HG03520 (cell line): Measurements from ENCODE around the gene SH3BP2.

ENCODE experiments used
- ATAC-seq: cut with Tn5 transposase; IDR thresholded peaks from one replicate; pipeline ENCODE4 v1.9.1; 2021; ENCODE audit warnings: mild to moderate bottlenecking, moderate library complexity; ENCODE audit not compliant: unreplicated experiment

Gene SH3BP2

DNA sequence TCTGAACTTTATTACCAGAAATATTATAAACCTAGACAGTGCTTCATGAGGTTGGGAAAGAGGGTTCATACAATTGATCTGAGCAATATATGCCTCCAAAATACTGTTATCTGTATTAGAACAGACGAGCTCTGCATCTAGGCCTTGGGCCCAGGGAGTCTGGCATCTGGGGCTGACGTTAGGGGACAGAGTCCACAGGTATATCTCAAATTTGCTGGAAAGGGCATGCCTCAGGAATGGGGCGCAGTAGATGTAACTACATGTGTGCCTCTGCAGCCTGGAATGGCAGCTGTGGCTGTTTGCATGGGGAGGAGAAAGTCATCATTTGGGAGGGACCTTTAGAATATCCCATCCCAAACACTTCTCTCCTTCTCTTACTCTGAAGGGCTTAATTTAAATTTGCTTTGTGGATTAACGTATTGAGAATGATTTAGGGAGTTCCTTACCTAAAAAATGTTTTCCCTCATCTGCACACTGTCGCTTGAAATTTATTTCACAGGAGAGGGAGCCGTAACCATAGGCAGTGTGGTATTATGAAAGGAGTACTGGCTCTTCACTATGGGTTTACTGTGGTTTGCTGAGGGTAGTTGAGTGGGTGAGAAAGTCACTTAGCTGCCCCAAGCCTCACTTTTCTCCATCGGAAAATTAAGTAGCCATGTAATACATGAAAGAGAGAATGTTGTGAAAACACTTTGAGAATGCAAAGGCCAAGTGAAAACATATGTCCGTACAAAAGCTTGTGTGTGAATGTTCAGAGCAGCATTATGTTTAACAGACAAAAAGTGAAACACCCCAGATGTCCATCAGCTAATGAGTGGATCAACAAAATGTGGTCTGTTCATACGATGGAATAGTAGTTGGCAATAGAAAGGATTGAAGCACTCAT lies 56.6 kb downstream of the SH3BP2 start:
- no peak for ATAC-seq

DNA sequence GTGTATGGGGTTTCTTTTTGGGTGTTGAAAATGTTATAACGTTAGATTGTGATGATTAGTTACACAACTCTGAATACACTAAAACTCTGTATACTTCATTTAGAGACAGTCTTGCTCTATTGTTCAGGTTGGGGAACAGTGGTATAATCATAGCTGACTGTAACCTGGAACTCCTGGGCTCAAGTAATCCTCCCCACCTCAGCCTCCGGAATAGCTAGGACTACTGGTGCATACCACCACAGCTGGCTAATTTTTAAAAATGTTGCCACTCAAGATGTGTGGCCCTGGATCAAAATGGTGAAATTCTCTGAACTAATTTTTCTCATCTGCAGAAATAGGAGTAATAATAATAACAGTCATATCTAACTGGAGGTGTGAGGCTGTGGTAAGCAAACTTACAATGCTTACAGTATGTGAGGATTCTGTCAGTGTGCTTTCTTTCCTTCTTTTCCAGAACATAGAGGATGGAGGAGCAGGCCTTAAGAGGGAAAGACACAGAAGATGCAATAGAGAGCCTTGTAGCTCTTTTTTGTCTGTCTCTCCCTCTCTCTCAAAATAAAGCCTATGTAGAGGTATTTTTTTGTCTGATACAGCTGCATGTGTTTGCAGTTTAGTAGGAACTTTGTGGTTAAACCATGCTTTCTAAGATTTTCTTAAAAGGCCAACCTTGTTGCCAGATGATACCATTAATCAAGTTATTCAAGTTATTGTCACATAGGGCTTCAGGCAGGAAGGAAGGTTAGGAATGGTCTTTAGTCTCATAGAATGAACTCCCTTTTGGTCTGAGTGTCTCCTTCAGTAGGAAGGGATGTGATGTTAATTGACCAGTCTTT lies 58.3 kb downstream of the SH3BP2 start:
- no peak for ATAC-seq

DNA sequence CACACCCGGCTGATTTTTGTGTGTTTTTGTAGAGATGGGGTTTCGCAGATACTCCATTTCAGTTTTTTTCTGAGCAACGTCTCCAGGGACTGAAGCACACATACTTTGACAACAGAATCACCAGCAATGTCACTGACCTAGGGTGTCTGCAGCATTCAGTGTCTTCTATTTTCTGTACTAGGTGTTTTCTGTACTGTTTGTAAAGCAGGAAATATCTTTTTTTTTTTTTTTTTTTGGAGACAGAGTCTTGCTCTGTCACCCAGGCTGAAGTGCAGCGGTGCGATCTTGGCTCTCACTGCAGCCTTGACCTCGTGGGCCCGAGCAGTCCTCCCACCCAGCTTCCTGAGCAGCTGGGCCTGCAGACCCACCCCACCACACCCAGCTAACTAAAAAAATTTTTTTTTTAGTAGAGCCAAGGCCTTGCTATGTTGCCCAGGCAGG lies 59.6 kb downstream of the SH3BP2 start:
- peak; percentile 43 for ATAC-seq

DNA sequence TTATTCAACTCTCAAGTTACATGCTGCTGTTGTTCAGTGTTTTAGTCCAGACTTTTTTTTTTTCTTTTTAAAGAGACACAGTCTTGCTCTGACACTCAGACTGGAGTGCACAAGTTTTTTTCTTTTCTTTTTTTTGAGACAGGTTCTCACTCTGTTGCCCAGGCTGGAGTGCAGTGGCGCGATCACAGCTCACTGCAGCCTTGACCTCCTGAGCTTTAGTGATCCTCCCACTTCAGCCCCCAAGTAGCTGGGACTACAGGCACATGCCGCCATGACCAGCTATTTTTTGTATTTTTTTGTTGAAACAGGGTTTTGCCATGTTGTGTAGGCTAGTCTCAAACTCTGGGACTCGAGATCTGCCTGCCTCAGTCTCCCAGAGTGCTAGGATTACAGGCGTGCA lies 62.7 kb downstream of the SH3BP2 start:
- ATAC-seq = no peak

DNA sequence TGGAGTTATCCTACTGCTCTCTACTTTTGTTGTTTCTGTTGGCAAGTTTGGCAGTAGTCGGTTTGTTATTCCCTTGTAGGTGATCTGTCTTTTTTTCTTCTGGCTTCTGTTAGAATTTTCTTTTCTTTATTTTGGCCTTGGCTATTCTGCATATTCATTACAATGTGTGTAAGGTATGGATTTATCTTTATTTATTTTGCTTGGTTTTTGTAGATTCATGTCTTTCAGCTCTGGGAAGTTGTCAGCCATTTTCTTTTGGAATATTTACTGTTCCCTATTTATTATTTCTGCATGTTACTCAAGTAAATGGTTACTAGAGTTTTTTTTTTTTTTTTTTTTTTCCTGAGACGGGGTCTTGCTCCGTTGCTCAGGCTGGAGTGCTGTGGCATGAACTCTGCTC lies 63.4 kb downstream of the SH3BP2 start:
- ATAC-seq = no peak

DNA sequence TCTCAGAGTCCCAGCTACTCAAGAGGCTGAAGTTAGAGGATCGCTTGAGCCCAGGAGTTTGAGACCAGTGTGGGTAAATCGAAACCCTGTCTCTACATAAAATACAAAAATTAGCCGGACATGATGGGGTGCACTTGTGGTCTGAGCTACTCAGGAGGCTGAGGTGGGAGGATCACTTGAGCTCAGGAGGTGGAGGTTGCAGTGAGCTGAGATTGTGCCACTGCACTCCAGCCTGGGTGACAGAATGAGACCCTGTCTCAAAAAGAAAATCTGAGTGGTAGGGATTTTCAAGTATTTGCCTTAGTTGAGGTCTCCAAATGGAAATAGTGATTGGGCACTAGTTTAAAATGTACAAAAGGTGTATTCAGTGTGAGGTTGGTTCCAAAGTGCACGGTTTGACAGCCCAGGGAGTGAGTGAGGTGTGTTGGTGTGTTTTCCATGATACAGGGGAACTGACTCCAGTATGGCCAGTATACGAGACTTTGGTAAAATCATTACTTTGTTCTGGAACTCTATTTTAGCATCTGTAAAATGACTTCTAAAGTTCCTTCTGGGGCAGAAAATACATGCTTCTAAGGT lies 64.6 kb downstream of the SH3BP2 start:
- ATAC-seq = no peak

DNA sequence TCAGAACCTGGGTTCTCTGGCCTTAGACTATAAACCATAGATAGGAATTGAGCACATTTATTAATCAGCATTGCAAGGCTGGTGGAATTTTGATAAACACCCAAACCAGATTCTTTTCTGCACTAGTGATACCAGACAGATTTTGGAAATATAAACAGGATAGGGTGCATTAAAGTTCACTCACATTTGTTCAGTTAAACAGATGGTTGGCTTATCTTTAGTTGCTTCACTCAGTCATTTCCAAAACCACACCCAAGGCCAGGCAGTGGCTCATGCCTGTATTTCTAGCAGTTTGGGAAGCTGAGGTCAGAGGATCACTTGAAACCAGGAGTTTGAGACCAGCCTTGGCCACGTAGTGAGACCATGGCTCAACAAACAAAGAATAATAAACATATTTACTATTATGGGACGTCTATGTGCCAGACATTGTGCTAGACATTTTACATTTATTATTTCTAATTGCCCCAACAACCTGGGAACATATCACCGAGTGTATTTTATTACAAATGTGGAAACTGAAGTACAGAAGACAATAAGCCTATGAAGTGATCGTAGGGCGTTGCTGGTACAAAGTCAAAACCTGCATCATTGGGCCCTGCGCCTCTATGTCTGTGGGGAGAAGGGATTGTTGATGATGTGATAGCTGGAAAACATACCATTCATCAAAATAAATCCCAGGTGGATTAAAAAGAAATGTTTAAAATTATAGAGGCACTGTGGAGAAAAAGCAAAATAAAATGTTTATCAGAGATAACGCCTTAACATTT lies 65.7 kb downstream of the SH3BP2 start:
- ATAC-seq = no peak

DNA sequence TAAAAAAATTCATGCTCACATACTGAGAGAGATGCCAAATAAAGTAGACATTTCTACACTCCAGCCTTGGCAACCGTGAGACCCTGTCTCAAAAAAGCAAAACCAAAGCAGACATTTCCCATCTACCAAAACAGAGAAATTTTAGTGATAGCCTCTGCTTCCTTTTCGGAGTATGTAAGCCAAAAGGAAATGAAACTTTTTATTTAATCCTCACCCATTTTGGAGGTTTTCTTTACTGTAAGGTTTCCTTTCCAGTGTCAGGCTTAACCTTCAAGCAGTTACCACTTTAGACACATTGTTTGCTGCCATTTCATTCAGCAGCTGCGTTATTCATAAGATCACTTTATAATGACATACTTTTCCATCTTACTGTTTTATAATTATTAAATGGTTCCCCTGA lies 66.6 kb downstream of the SH3BP2 start:
- ATAC-seq = no peak

DNA sequence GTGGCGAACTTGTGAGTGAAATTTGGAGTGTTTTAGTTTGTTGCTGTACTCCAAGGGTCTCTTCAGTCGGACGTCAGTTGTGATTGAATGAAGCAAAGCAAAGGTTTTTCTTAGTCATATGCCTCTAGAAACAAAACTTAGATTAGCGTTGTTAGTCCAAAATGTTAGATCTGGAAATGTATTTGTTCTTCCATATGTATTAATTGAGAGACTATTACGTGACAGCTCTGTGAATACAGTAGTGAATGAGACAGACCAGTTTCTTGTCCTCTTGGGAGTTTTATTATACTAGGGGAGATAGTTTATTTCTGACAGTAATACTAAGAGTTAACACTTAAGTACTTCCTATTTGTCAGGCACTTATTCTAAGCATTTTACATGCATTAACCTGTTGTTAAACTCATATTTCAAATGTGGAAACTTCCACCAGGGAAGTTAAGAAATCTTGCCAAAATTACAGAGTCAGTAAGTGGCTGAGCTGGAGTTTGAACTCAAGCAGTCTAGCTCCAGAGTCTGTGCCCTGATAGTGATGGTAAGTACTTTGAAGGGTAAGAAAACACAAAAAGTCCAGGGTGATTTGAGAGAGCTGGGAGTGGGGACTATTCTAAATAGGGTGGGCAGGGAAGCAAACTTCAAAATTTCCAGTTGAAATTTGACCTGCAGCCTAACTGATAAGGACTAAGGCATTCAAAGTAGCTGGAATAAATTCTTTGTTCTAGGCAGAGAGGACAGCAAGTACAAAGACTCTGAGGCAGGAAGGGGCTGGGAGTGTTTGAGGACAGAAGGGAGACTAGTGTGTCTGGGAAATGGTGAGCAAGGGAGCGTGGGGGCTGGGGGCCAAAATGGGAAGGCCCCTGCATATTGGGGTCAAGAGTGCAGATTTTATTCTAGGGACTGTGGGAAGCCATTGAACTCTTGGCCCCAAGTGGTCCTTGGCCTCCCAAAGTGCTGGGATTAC lies 67.8 kb downstream of the SH3BP2 start:
- ATAC-seq = no peak

DNA sequence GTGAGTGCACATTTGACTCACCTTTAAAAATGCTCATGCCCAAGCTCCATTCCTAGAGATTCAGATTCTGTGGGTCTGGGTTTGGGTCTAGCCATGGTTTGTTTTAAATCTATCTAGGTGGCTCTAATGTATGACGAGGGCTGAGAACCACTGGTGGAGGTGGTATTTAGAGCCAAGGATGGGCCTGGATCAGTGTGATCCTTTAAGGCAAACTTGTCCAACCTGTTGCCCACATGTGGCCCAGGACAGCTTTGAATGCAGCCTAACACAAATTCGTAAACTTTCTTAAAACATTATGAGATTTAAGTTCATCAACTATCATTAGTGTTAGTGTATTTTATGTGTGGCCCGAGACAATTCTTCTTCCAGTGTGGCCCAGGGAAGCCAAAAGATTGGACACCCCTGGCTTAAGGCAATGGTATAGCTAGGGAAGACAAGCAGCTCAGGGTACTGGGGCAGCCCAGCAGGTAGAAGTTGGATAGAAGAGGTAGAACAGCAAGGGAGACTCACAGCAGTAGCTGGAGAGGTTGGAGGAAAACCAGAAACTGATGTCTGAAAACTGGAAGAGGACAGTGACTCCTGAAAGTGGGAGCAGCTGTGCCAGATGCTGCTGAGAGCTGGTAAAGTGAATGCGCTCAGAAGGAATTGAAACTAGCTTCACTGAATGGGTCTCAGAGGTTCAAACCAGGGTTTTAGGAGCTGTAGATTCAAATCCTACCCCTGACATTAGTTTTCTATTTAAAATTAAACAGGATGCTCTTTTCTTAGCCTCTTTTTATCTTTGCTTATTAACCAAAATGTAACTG lies 68.9 kb downstream of the SH3BP2 start:
- ATAC-seq = no peak

DNA sequence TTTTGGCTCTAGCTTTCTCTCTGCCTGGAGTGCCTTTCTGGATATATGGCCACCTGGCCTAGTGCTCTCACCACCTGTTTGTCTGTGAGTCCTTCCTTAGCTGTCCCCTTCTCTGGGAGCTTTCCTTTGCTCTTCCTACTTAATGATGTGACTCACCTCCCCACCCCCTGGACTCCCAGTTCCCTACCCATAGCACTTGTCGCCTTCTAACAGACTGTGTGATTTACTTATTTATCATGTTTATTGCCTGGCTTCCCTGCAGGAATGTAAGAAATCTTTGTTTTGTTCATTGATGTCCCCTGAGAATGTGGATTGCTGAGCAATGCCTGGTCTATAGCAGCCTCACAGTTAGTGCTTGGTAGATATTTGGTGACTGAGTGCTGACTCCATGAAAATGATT lies 69.6 kb downstream of the SH3BP2 start:
- ATAC-seq = no peak

DNA sequence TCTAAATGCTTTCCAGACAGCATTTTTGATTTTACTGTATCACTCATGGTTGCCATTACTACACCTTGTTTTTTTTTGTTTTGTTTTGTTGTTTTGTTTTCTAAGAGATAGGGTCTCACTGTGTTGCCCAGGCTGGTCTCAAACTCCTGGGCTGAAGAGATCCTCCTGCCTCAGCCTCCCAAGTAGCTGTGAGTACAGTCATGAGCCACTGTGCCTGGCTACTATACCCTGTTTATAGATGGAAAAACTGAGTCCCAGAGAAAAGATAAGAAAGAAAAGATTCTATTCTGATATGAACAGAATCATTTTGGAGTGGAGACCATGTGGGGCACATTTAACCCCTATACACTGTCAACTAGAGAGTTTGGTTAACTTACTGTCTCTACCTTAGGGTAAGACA lies 70.8 kb downstream of the SH3BP2 start:
- no peak for ATAC-seq

DNA sequence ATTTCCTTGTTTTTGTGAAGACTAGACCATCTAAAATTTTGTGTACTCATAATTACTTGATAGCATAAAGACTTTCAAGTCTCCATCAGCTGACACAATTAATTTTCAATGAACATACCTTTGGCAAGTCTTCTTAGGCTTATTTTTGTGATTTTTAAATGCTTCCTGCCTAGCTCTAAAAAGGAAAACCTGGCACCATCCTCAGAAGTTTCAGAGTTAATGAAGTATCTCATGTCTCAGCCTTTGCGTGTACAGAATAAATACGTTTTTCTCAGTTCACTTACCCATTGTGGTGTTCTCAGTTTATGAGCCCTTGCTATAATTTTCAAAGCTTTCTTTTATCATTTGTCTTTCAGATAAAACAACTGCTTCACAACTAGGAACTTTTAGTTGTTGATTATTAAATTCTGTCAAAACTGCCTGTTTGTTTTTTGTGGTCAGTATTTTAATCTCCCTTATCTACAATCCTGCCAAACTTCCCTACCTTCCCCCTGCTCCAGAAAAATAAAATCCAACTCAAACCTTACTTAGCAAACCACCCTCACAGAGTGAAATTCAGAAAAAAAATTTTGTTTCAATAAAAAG lies 72.4 kb downstream of the SH3BP2 start:
- ATAC-seq = no peak

DNA sequence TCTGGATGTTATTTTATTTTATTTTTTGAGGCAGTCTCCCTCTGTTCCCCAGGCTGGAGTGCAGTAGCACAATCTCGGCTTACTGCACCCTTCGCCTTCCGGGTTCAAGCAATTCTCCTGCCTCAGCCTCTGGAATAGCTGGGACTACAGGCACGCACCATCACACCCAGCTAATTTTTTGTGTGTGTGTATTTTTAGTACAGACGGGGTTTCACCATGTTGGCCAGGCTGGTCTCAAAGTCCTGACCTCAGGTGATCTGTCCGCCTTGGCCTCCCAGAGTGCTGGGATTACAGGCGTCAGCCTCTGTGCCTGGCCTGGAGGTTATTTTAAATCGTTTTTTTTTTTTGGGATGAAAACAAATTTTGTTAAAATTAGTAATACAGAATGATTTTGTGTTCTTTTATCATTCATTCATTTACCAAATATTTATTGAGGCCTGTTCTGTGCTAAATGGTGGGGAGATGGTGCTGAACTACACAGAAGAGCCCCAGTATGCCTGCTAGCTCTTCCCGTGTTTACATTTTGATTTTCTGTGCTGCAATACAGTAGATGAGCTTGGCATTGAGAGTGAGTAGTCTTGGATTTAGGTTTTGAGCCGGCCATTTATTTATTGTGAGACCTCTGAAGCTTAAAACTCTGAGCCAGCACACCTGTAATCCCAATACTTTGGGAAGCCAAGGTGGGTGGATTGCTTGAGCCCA lies 73.4 kb downstream of the SH3BP2 start:
- no peak for ATAC-seq

DNA sequence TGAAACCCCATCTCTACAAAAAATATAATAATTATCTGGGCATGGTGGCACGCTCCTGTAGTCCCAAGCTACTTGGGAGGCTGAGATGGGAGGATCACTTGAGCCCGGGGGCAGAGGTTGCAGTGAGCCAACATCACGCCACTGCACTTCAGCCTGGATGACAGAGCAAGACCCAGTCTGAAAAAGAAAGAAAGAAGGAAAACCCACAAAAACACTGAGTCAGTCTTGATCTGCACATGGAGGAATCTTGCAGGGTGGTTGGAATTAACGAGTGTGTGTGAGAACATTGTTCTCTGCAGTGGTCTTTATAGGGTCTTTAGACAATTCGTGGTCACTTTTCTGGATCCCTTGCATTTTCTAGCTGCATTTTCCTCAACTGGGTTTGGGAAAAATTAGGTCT lies 74.0 kb downstream of the SH3BP2 start:
- ATAC-seq = no peak

DNA sequence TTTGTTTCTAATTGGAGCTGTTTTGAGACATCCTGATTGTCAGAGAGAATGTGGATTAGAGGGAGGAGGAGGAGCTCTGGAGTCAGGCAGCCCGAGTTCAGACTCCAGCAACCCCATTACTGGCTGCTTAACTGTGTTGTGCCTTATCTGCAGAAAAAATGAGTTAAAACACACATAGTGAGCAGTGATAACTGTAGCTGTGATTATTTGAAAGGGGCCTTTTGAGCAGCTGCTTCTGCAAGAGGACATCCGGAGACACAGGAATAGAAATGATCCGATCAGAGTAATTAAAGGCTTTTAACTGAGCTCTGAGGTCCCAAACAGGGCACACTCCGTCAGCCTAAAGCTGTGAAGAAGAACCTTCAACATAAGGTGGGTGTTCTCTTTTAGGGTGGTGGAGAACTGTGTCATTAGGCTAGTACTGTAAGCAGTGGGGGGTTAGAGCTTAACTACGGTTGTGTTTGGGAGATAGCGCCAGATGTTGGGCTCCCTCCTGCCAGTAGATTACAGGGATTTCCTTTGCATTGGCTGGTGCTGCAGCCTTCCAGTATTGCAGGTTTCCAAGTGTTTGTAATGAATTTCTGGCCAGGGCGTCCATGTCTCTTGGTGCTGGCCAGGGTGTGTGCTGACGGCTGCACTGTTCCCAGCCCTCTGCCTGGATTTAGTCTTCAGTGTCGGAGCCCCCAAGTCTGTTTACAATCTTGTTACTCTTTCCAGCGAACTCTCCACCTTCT lies 75.0 kb downstream of the SH3BP2 start:
- no peak for ATAC-seq

DNA sequence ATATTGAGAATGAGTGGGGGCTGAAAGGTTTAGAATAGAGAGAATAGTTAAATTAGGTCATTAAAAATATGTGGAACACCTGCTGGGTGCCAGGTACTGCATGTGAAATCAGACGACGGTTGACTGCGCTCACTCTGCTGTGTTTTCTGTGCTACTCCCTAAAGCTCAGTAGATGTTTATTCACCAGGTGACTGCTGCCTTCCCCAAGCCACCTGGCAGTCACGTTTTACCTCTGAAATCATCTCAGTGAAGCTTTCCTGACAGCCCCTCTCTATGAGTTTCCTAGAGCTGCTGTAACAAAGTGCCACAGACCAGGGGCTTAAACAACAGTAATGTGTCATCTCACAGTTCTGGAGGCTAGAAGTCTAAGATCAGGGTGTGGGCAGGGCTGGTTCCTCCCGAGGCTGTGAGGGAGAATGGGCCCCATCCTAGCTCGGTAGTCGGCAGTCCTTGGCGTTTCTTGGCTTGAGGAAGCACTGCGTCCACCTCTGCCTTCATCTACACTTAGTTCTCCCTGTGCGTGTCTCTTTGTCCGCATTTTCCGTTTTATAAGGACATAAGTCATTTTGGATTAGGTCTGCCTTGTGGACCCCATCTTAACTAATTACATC lies 76.1 kb downstream of the SH3BP2 start:
- no peak for ATAC-seq
